ENCODE results near the gene KIFC3.
A peak's percentile ranks its signal among the peaks of the same experiment; 100 is the strongest.
"Not testable (repeated sequence)": the region's sequence is repeated elsewhere in the genome, so short reads cannot be mapped to it uniquely, and the experiment has no call there.

KIFC3 gene

DNA sequence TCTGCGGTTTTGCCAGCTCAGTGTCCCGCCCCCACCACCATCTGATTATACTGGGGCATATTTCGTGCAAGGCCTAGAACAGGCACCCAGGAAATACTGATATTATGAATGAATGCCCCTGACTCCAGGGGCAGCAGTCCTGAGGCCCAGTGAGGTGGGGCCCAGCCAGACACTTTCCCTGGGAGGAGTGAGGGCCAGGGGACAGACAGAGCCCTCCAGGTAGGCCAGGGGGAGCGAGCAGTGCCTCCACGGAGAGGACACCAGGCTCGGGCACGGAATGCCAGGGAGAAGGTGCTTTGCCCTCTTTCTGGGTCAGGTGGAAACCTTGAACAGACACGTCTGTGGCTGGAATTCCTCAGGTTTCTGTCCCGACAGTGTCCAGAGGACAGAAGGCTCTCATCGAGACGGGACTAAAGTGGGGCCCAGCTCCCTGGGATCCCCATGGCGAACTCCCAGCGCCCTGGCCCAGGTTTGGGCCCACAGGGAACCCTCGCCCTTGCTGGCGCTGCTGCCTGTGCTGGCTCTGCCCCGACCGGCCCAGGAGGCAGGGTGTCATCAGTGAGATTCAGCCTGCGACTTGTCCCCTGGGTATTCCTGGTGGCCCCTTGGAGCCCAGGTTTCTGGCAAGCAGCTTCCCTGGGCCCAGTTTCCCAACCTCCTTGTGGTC is 62.4 kb downstream of the KIFC3 start:
- no peak for DNase-seq (ENCODE audit: low read depth, low spot score)

DNA sequence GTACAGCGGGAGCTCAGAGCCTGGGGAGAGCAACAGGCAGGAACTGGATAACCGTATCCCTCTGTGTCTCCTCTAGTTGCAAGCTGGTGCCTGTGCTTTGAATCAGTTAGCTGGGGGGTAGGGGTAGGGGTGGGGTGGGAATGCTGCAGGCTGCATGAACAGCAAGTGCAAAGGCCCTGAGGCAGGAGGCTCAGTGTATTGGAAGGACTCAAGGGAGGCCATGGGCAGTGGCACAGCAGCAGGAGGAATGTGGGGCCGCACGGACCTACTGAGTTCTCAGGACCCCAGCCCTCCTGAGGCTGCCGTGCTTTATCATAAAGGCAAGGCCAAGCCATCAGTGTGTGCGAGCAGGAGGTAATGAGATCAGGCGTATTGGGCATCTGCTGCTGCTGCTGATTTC is 63.4 kb downstream of the KIFC3 start:
- no peak for DNase-seq (ENCODE audit: low read depth, low spot score)

DNA sequence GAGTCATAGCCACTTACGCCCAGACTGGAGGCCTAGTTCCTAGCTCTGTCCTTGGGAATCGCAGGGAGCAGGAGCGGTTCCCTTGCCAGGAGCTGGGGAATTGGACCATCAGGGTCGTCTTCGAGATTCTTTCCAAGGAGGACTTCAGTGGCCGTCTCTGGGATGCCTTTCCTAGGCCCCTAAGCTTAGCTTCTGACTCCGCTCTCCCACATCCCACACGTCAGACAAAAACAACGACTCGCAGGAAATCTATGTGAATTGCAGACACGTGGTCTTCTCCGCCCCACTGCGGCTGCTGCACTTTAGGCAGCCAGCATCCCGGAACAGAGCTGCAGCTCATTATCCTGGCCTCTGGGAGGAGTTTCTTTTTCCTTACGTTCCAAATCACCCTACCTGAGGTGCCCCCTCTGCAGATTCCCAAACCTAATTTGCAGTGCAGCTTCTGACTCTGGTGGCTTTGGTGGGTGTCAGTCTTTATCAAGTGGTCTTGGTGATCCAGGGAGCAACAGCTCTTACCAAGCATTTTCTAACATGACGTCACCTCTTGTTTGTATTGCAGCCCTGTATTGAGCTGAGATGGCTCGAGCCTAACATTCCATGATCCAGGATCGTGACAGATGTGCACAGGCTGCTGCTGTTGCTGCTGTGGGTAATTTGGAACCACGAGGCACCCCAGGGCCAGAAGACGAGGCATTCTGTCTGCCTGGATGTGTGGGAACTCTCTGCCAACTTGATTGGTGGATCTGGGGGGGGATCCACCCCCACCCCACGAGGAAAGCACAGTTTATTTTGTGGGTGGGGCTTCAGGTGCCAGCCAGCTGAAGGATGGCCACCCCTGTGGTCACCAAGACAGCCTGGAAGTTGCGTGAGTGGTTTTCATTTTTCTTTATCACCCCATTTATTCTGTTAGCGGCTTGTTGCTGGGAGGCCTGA is 65.6 kb downstream of the KIFC3 start:
- peak; percentile 80 for DNase-seq (ENCODE audit: low read depth, low spot score)

DNA sequence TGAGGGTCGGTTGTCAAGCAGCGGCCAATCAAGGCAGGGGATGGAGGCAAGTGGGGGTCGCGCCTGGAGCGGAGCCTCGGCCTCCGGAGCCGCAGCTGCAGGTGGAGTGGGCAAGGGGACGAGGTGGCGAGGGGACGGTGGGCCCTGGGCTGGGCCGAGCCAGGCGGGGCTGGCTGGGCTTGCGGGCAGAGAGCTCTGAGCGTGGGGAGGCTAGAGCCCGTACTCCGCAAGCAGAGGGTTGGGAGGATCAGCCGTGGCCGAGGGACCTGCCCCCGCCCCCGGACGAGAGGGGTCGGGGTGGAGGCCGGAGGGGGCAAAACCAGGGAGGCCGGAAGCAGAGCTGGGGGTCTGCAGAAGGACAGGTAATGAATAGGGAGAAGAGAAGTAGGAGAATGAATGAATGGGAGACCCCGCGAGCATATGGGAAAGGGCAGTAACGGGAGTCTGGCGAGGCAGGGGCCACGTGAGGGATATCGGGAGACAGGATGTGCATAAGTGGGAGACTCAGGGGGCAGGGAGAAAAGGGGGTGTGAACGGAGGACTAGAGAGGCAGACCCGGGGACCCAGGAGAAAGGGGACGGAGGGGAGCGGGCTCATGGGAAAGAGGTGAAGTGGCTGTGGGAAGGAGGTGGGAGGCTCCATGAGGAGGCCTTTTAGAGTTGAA is 66.4 kb downstream of the KIFC3 start, which contains the start of gene KATNB1:
KATNB1 (plus strand) TSS at position 16 of the 664 bp plus-strand sequence. CDS start 1,474 bp downstream, outside the sequence.
- no peak for DNase-seq (ENCODE audit: low read depth, low spot score)

DNA sequence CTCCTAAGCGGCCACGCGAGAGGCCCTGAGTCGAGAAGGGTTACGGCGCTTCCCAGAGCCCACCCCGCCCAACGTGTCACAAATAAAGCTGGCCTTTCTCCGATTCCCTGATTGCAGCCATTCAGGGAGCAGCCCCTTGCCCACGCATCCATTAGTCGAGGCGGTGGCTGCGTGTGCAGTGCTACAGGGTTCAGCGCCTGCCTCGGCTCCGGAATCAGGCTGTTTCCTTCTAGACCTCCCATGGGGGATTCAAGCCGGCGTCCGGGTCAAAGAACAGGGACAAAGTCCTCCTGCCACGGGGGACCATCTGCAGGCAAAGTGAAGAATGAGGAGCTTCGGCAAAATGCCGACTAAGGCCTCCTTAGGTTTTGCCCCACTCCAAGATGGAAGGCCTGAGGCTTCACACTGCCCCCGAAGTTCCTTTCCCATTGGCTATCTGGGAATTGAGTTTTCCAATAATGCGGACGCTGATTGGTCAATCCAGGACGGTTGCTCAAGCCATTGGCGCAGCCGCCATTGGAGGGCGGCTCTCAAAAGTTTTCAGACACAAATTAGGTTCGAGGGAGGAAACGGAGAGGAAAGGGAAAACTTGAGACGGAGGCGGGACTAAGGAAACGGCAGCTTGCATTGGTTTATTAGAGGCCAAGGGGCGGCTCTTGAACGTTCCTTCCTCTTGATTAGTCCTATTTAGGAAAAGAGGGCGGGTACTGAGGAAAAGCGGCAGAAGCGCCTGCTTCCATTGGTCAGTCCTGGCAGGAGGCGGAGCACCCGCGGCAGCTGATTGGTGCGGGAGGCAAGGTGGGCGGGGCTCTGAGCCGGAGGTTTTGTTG is 67.2 kb downstream of the KIFC3 start:
- peak; percentile 100 for DNase-seq (ENCODE audit: low read depth, low spot score)

DNA sequence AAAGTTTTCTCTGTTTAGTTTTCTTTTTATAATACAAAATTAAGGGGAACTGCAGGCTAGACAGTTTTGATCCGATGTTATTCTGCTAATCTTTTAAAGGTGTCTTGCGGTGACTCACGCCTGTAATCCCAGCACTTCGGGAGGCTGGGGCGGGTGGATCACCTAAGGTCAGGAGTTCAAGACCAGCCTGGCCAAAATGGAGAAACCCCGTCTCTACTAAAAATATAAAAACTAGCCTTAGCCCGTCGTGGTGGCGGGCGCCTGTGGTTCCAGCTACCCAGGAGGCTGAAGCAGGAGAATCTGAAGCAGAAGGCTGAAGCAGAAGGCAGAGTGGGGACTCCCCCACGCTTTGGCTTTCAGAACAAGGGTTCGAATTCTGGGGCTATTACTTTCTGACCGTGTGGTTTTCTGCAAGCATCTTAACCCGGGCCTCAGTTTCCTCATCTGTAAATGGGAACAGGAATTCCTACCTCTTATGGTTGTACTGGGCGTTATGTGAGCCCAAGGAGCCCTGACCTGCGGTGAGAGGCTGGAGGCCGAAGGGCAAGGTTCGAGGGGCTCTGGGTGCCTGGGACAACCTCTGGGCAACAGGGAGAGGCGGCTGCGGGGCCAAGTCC is 67.9 kb downstream of the KIFC3 start:
- DNase-seq (ENCODE audit: low read depth, low spot score) = no peak

DNA sequence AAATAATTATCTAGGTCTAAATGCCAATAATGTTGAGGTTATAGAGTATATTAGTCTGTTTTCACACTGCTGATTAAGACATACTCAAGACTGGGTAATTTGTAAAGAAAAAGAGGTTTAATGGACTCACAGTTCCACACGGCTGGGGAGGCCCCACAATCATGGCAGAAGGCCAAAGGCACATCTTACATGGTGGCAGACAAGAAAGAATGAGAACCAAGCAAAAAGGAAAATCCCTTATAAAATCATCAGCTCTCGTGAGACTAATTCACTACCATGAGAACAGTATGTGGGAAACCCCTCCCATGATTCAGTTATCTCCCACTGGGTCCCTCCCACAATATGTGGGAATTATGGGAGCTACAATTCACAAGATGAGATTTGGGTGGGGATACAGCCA is 69.6 kb downstream of the KIFC3 start:
- no peak for DNase-seq (ENCODE audit: low read depth, low spot score)

DNA sequence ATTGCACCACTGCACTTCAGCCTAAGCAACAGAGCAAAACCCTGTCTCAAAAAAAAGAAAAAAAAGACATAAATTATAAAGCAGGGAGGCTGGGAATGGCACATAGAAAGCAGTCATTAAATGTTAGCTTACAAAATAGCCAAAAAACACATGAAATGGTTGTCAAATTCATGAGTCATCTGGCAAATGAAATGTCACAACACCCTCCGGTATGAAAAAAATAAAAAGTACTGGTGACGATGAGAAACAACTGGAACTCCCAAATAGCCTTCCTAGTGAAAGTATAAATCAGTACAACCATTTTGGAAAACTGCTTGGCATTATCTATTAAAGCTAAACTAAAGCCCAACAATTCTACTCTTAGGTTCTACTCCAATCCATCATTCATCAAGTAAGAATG is 70.3 kb downstream of the KIFC3 start:
- DNase-seq (ENCODE audit: low read depth, low spot score) = no peak

DNA sequence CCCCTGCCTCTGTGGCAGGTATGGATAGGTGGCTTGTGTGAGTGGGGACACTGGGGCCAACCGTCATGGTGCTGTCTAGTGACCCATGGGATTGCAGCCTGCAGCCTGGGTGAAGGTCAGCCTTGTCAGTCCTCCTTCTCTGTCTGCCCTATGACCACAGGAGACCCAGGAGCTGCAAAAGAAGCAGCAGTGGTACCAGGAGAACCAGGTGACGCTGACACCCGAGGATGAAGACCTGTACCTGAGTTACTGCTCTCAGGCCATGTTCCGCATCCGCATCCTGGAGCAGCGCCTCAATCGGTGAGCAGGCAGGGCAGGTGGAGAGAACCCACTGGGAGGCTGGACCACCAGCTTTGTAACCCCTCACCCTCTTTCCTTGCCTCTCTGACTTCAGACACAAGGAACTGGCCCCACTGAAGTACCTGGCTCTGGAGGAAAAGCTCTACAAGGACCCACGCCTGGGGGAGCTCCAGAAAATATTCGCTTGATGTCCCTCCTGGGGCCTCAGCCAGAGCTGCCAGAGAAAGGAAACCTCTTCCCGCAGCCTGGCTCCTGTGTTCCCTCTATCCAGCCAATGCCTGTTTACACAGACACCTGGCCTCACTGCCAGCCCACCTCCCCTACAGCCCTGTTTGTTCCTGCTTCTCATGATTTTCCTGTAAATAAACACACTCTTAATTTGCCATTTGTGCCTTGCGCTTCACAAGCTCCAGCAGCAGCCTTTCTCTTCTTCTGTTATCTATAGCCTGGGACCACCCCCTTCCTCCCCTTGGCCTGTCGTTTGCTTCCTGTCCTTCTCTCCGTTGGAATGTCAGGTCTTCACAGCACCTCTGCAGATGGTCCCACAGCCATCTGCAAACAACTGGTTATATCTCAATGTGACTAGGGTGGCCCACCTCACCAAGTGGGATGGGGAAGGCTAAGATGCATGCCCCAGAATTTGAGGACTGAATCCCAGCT is 71.2 kb downstream of the KIFC3 start:
- no peak for DNase-seq (ENCODE audit: low read depth, low spot score)

DNA sequence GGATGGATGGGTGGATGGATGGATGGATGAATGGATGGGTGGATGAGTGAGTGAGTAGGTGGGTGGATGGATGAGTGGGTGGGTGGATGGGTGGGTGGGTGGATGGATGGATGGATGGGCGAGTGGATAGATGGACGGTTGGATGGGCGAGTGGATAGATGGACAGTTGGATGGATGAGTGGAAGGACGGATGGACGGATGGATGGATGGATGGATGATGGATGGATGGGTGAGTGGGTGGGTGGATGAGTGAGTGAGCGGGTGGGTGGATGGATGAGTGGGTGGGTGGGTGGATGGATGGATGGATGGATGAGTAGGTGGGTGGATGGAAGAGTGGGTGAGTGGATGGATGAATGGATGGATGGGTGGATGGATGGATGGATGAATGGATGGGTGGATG is 72.4 kb downstream of the KIFC3 start:
- not testable (repeated sequence) for DNase-seq (ENCODE audit: low read depth, low spot score)

DNA sequence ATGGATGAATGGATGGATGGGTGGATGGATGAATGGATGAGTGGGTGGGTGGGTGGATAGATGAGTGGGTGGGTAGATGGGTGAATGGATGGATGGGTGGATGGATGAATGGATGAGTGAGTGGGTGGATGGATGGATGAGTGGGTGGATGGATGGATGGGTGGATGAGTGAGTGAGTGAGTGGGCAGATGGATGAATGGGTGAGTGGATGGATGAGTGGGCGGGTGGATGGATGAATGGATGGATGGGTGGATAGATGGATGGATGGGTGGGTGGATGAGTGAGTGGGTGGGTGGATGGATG is 73.2 kb downstream of the KIFC3 start:
- no peak for DNase-seq (ENCODE audit: low read depth, low spot score)

DNA sequence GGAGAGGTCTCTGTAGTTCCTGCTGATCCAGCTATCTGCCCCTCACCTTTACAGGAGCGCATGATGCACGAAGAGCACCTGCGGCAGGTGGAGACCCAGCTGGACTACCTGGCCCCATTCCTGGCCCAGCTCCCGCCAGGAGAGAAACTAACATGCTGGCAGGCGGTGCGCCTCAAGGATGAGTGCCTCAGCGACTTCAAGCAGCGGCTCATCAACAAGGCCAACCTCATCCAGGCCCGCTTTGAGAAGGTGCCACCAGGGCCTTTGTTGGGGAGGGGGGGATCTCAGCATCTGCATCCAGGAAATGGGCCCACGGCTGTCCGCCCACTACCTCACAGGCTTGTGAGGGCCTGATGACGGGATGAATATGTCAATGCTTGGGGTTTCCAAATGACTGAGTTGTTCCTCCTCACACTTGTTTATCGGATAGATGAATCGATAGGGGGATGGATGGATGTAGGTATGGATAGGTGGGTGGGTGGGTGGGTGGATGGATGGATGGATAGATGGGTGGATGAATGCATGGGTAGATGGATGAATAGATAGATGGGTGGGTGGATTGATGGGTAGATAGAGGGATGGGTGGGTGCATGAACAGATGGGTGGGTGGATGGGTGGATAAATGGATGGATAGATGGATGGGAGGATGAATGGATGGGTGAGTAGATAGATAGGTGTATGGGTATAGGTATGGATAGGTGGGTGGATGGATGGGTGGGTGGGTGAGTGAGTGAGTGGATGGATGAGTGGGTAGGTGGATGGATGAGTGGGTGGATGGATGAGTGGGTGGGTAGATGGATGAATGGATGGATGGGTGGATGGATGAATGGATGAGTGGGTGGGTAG is 73.7 kb downstream of the KIFC3 start:
- no peak for DNase-seq (ENCODE audit: low read depth, low spot score)

DNA sequence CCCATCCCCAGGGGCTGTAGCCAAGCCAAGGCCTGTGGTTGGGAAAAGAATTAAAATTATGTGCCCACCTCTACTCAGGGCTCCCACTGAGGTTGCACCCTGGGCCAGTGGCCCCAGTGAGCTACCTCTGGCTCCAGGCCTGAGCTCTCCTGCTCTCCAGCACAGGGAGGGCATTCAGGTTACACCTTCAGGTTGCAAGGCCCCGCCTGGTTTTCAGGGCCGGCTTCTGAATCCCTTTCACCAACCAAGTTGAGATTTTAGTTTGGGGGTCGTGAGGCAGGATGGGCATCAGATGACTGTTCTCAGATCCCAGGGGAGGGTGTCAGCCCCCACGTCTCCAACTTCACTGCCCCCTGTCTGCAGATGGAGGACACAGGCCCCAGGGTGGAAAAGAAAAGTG is 74.7 kb downstream of the KIFC3 start:
- DNase-seq (ENCODE audit: low read depth, low spot score) = no peak

DNA sequence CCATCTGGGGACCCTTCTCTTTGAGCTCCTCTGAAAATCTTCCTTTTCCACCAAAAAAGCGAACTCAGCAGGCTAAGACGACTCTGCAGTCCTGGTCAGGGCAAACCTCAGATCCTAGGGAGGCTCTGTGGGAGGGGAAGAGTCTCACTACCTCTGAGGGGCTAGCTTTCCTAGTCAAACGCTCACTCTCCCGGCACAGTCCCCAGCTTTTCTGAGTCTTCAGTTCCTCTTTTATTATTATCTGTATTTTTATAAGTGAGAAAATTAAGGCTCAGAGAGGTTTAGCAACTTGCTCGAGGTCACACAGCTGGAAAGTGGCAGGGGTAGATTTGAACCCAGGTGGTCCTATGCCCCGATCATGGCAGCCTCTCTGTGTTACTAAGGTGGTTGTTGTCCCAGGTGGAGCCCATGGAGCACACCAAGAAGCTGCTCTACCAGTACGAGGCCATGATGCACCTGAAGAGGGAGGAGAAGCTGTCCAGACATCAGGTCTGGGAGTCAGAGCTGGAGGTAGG is 75.8 kb downstream of the KIFC3 start:
- no peak for DNase-seq (ENCODE audit: low read depth, low spot score)

DNA sequence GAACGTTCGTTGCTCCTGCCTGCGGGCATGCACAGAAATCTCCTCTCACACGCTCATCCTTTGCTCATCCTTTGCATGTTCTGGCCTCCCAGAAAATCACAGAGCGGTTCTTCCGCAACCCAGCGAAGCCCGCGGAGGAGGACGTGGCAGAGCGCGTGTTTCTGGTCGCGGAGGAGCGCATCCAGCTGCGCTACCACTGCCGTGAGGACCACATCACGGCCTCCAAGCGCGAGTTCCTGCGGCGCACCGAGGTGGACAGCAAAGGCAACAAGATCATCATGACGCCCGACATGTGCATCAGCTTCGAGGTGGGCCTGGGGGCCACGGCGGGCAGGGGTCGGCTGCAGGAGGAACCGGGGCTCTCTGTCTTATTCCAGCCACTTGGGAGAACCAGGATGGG is 76.3 kb downstream of the KIFC3 start:
- no peak for DNase-seq (ENCODE audit: low read depth, low spot score)

DNA sequence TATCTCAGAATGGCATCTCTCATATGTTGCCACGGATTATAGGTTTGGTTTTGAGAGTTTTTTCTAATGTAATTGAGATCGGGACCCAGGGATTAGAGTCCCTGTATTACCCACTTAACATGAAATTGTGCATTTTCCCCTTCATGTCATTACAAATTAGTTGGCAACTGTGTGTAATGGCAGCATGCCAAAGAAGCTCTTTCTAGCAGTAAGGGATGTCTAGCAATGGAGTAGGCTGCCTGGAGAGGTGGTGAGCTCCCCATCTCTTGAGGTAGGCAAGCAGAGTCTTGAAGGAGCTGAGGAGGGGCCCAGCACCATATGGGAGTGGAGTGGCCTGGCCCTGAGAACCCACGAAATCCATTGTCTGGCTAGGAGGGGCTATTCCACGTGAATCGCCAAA is 76.7 kb downstream of the KIFC3 start:
- no peak for DNase-seq (ENCODE audit: low read depth, low spot score)

DNA sequence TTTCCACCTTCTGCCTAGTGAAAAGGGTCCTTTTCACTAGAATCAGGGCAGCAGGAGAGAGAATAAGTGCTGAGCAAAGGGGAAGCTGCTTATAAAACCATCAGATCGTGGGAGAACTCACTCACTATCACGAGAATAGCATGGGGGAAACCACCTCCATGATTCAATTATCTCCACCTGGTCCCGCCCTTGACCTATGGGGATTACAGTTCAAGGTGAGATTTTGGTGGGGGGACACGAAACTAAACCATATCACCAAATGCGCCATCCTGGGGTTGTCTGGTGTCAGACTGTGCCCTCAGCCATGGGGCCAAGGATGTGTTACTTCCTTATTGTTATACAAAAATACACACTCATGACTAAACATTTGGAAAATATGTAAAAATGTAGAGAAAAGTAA is 77.1 kb downstream of the KIFC3 start:
- no peak for DNase-seq (ENCODE audit: low read depth, low spot score)

DNA sequence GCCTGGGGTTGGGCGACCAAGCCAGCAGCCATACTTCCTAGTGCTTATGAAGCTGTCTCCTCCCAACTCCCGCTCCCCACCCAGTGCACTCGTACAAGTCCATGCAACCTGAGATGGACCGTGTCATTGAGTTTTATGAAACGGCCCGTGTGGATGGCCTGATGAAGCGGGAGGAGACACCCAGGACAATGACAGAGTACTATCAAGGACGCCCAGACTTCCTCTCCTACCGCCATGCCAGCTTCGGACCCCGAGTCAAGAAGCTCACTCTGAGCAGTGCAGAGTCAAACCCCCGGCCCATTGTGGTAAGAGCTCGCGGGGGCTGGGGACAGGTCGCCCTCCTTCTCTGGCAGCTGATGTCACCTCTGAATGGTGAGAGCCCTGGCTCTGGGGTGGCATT is 77.8 kb downstream of the KIFC3 start:
- no peak for DNase-seq (ENCODE audit: low read depth, low spot score)

DNA sequence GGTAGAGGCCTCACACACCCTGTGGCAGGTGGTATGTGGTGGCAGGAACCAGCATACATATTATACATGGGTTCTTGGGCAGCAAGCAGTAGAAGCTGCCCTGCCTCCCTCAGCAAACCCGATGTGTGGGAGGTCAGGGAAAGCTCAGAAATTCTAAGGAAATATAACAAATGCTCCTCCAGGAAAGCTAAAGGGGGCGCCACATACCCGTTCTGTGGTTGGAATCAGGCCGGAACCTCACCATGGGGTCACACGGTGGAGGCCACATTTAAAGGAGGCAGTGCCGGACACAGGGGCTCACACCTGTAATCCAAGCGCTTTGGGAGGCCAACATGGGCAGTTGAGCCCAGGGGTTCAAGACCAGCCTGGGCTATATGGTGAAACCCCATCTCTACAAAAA is 79.1 kb downstream of the KIFC3 start:
- peak; percentile 44 for DNase-seq (ENCODE audit: low read depth, low spot score)
